Panc1 (cell line): ENCODE data around the gene ENO1. TPM values are rescaled to one million over a fixed set of nuclear protein-coding genes. Genes with fewer than 3 reads are reported as not detected.
A peak's percentile ranks its signal among the peaks of the same experiment; 100 is the strongest.

ENCODE experiments used
- ATAC-seq: fragments of 200-7000 bp; cut with Tn5 transposase; 2 replicates; pipeline ENCODE4 v1.9.1; 2020; ENCODE audit warnings: mild to moderate bottlenecking, moderate library complexity
- BruUV-seq: library from RNA; stranded (reverse); fragments of 400-500 nt; replicated peaks from 2 replicates; lab custom pipeline; 2021; lab: Mats Ljungman, UMichigan
- CTCF ChIA-PET: fragments of 300-600 bp; sonication (Branson Sonifier 250); formaldehyde crosslinking; loops from one replicate; lab custom pipeline; 2022; ENCODE audit warnings: antibody characterized with exemption; lab: Charles Lee
- POLR2A ChIA-PET: fragments of 300-600 bp; sonication (Branson Sonifier 250); formaldehyde crosslinking; loops from one replicate; lab custom pipeline; 2022; ENCODE audit warnings: antibody characterized with exemption; lab: Charles Lee
- DNase-seq: peaks from one replicate; pipeline ENCODE4 v3.0.0-alpha.2; 2010; ENCODE audit warnings: low read depth, low spot score
- H3K27ac ChIP-seq: 2 replicates; pipeline ENCODE4 v1.5.1; 2011; ENCODE audit warnings: mild to moderate bottlenecking, low read length, inconsistent platforms
- H3K27me3 ChIP-seq: fragments of 200-500 bp; sonication (Bioruptor generic); 2 replicates; pipeline ENCODE4 v1.6.0; 2014; ENCODE audit warnings: low read length, inconsistent platforms; ENCODE audit not compliant: control insufficient read depth, insufficient read depth
- H3K36me3 ChIP-seq: fragments of 200-500 bp; sonication (Bioruptor generic); 2 replicates; pipeline ENCODE4 v1.5.1; 2014; ENCODE audit warnings: inconsistent platforms, mild to moderate bottlenecking, low read length, moderate library complexity; ENCODE audit not compliant: control insufficient read depth, insufficient read depth
- H3K4me1 ChIP-seq: 2 replicates; pipeline ENCODE4 v1.5.1; 2011; ENCODE audit warnings: inconsistent platforms, mild to moderate bottlenecking, low read length, moderate library complexity; ENCODE audit not compliant: control insufficient read depth, insufficient read depth
- H3K4me3 ChIP-seq, 2 experiments: 2 replicates each; pipeline ENCODE4 v1.5.1; 2011 to 2012; ENCODE audit warnings: low read depth in 2 of 2, low read length in 2 of 2, mild to moderate bottlenecking in 2 of 2, inconsistent platforms in 1 of 2, moderate library complexity in 1 of 2
- H3K9me3 ChIP-seq: fragments of 200-500 bp; sonication (Bioruptor generic); 2 replicates; pipeline ENCODE4 v1.5.1; 2014; ENCODE audit warnings: low read depth, mild to moderate bottlenecking, inconsistent platforms, low read length, moderate library complexity; ENCODE audit not compliant: control insufficient read depth, insufficient read depth
- POLR2AphosphoS5 ChIP-seq: IDR thresholded peaks from 2 replicates; pipeline ENCODE4 v1.6.1; 2012; ENCODE audit warnings: mild to moderate bottlenecking, low read depth, low read length, moderate library complexity
- SIN3A ChIP-seq: IDR thresholded peaks from 2 replicates; pipeline ENCODE4 v1.6.1; 2012; ENCODE audit warnings: low read depth, mild to moderate bottlenecking, low read length, moderate library complexity, borderline replicate concordance; ENCODE audit not compliant: insufficient read depth
- TCF7L2 ChIP-seq: IDR thresholded peaks from 2 replicates; pipeline ENCODE4 v1.6.1; 2011; ENCODE audit warnings: mild to moderate bottlenecking, low read depth, low read length, inconsistent platforms
- in situ Hi-C: cut with HindIII; loops from 2 replicates; pipeline ENCODE4 v1.10.0; 2016; ENCODE audit warnings: low sequenced_read_pairs, low pct_unique_long_range_greater_than_20kb
- intact Hi-C: fragments of 100-400 bp; cut with micrococcal nuclease; formaldehyde crosslinking; loops from one replicate; pipeline ENCODE4 v1.10.0; 2022; ENCODE audit not compliant: unreplicated experiment
- total RNA-seq: library from RNA; stranded (reverse); gene quantifications from one replicate; pipeline ENCODE4 v1.2.1, GENCODE V29; 2021; ENCODE audit not compliant: unreplicated experiment
- TF ChIP-seq, protein P1 (sequence below), 2 experiments: IDR thresholded peaks; 2 replicates each; pipeline ENCODE4 v1.6.1; 2011 to 2012; ENCODE audit warnings: low read depth in 2 of 2, control low read depth in 1 of 2, low read length in 1 of 2, mild to moderate bottlenecking in 1 of 2, moderate library complexity in 1 of 2; ENCODE audit not compliant: insufficient read depth in 1 of 2
- TF ChIP-seq, protein P2 (sequence below): fragments of 450-650 bp; IDR thresholded peaks from 2 replicates; pipeline ENCODE4 v1.5.1; 2017; ENCODE audit warnings: mild to moderate bottlenecking

The ENO1 gene
- total RNA-seq, 1 experiment from 2014 or later = 2,480 TPM

DNA sequence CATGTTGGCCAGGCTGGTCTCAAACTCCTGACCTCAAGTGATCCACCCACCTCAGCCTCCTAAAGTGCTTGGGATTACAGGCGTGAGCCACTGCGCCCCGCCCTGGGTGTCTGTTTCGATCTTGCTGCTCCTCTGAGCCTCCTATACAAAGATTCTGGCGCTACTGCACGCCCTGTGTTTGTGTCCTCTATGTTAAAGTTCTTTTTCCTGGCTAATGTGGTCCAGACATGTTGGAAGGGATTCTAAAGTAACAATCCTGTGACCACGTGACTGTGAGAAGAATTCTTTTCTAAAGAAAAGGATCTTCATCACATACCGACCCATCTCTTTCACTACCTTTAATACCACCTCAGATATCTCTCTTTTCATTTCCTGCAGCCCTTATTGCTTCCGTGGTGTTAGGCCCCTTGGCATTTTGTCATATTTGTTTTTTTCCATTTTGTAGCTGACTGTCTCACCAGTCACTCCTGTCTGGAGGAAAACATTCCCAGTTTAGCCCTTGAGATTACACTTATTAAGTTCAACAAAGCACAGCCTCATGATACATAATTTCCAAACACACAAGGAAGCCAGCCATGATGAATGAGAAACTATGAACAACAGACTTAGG, 27.2 kb upstream of the ENO1 start:
- Histone ChIP-seq H3K4me3 (no peak overlapping the region), H3K36me3 (no peaks in the 10 kb centered on the region), H3K9me3 (no peaks in the 10 kb centered on the region), H3K27ac (peak overlapping the region; percentile 93), H3K27me3 (no peaks in the 10 kb centered on the region), H3K4me1 (peaks cover 45% of the 10 kb centered on the region)
- TF ChIP-seq POLR2AphosphoS5 = no peak
- TF ChIP-seq, protein P1, sequence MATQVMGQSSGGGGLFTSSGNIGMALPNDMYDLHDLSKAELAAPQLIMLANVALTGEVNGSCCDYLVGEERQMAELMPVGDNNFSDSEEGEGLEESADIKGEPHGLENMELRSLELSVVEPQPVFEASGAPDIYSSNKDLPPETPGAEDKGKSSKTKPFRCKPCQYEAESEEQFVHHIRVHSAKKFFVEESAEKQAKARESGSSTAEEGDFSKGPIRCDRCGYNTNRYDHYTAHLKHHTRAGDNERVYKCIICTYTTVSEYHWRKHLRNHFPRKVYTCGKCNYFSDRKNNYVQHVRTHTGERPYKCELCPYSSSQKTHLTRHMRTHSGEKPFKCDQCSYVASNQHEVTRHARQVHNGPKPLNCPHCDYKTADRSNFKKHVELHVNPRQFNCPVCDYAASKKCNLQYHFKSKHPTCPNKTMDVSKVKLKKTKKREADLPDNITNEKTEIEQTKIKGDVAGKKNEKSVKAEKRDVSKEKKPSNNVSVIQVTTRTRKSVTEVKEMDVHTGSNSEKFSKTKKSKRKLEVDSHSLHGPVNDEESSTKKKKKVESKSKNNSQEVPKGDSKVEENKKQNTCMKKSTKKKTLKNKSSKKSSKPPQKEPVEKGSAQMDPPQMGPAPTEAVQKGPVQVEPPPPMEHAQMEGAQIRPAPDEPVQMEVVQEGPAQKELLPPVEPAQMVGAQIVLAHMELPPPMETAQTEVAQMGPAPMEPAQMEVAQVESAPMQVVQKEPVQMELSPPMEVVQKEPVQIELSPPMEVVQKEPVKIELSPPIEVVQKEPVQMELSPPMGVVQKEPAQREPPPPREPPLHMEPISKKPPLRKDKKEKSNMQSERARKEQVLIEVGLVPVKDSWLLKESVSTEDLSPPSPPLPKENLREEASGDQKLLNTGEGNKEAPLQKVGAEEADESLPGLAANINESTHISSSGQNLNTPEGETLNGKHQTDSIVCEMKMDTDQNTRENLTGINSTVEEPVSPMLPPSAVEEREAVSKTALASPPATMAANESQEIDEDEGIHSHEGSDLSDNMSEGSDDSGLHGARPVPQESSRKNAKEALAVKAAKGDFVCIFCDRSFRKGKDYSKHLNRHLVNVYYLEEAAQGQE (IDR thresholded peaks at IDR 0.05; ENCODE audit: insufficient read depth in 1 of 2, low read depth in 2 of 2, low read length in 1 of 2) = no peak
- TF ChIP-seq, protein P2, sequence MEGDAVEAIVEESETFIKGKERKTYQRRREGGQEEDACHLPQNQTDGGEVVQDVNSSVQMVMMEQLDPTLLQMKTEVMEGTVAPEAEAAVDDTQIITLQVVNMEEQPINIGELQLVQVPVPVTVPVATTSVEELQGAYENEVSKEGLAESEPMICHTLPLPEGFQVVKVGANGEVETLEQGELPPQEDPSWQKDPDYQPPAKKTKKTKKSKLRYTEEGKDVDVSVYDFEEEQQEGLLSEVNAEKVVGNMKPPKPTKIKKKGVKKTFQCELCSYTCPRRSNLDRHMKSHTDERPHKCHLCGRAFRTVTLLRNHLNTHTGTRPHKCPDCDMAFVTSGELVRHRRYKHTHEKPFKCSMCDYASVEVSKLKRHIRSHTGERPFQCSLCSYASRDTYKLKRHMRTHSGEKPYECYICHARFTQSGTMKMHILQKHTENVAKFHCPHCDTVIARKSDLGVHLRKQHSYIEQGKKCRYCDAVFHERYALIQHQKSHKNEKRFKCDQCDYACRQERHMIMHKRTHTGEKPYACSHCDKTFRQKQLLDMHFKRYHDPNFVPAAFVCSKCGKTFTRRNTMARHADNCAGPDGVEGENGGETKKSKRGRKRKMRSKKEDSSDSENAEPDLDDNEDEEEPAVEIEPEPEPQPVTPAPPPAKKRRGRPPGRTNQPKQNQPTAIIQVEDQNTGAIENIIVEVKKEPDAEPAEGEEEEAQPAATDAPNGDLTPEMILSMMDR = no peak
- no peak for TF ChIP-seq TCF7L2
- no peak for TF ChIP-seq SIN3A
- intact Hi-C loops = no loop called here
- in situ Hi-C loops = no loop called here
- no TSS peak for BruUV-seq
- DNase-seq (no peak), ATAC-seq (no peak)
- POLR2A ChIA-PET = interaction anchor here (0.7 kb wide), 1 partner anchor 98 kb away, joined by 5 read pairs; no protein-coding TSS in a partner anchor
- CTCF ChIA-PET = interaction anchor here (0.6 kb wide), 1 partner anchor 383 kb away, joined by 3 read pairs; no protein-coding TSS in a partner anchor

DNA sequence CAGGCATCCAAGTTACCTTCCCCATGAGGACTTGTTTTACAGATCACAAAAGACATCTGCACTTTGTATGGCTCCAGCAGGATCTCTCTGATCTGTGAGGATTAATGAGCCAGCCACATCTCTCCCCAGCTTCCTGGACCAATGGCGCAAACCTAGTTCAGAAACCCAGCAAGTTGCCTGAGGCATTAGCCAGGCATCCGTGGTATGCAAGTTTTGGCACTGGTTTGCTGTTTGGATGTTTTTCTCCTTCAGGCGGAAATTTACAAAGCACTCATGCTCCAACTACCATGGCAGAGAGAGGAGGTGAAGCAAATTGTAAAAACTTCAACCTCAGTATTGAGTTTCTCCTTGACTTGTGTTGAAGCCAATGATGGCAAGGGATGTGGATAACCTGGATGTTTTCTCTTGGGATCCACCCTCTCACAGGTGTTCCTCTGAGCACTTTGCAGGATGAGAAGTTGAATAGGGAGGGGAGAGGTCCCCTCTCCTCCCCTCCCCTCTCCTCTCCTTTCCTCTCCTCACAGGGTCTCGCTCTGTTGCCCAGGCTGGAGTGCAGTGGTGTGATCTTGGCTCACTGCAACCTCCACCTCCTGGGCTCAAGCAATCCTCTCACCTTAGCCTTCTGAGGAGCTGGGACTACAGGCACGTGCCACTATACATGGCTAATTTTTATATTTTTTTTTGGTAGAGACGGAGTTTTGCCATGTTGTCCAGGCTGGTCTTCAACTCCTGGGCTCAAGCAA, 25.6 kb upstream of the ENO1 start:
- peaks cover 45% of the 10 kb centered on the region for H3K4me1 ChIP-seq
- TF ChIP-seq, protein P1 (IDR thresholded peaks at IDR 0.05; ENCODE audit: insufficient read depth in 1 of 2, low read depth in 2 of 2, low read length in 1 of 2) = no peak
- TF ChIP-seq, protein P2 = no peak
- TF ChIP-seq SIN3A = no peak
- TF ChIP-seq POLR2AphosphoS5 = peak; percentile 86
- peak; percentile 94 for TF ChIP-seq TCF7L2

More for the DNA sequence above, 25.6 kb upstream of the ENO1 start:
- Histone ChIP-seq H3K27ac (peak overlapping the region; percentile 93), H3K27me3 (no peaks in the 10 kb centered on the region), H3K9me3 (no peaks in the 10 kb centered on the region), H3K36me3 (no peaks in the 10 kb centered on the region), H3K4me3 (peak overlapping the region in 1 of 2 experiments; percentile 29; a peak in 2 of 4 replicates)
- ATAC-seq (peak; percentile 88), DNase-seq (peak; percentile 73)
- no TSS peak for BruUV-seq
- intact Hi-C loops = no loop called here
- ChIA-PET POLR2A (interaction anchor here (0.5 kb wide), 1 partner anchor 330 kb away, joined by 4 read pairs; no protein-coding TSS in a partner anchor), CTCF (interaction anchor here (0.6 kb wide), 1 partner anchor 253 kb away, joined by 3 read pairs; no protein-coding TSS in a partner anchor)
- in situ Hi-C loops = no loop called here
